Activated T-cell treated with anti-CD3 and anti-CD28 coated beads for 24 hours (primary cell): ENCODE data around the gene MAP3K13.
"Not testable (repeated sequence)": the region's sequence is repeated elsewhere in the genome, so short reads cannot be mapped to it uniquely, and the experiment has no call there.

Source experiments
- DNase-seq: peaks from one replicate; pipeline ENCODE4 v3.0.0-alpha.2; 2020; ENCODE audit warnings: low read depth

The MAP3K13 gene

DNA sequence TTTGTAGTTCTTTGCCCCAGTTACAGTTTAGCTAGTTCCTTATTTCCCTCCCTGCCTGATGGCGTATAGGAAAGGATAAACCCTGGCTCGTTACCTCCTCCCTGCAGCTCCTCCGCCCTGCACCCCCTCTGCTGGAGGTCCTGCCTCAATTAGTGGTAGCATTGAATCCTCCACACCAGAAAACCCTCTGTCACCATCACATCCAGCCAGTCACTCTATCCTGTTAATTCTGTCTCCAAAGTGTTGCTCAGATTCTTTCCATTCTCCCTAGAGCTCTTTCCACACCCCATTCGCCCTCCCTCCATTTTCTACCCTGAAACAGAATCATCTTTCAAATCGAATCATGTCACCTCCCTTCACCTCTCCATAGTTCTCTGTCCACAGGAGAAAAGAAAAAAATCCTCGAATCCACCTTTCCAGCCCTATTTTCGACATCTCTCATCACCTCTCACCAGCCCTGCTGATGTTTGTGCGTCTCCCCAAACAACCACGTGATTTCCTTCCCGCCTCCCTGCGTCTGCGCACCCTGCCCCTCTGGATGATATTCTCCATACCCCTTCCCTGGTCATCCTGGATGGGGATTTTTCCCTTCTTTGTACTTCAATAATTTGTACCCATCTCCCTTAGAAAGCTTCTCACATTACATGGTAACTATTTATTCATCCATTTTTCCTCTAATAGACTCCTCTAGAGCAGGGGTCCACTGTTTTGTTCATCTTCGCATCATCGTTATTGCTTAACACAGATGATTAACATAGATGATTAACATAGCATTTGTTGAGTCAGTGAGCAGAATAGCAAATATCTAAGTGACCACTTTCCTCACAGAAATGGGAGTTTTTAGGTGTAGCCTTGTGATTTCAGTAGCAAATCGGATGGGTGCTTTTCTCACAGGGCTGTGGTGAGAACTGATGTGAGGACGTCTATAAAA lies 37.1 kb downstream of the MAP3K13 start:
- no peak for DNase-seq

DNA sequence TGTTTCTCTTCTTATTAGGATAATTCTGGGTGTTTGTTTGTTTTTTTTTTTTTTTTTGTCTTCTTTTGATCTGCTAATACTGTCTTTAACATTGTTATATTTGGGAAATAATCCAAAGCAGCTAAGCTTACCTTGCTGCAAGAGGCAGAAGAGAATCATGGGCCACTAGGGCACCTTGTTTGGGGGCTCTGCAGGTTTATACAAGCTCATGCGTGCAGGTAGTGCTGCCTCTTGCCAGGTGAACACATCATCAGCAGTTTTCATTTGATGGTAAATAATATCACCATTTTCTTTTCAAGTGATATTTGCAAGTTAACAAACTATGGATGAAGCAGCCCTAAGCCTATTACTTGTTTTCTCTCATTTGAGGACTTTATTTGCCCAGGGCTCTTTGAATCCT lies 37.9 kb downstream of the MAP3K13 start:
- no peak for DNase-seq

DNA sequence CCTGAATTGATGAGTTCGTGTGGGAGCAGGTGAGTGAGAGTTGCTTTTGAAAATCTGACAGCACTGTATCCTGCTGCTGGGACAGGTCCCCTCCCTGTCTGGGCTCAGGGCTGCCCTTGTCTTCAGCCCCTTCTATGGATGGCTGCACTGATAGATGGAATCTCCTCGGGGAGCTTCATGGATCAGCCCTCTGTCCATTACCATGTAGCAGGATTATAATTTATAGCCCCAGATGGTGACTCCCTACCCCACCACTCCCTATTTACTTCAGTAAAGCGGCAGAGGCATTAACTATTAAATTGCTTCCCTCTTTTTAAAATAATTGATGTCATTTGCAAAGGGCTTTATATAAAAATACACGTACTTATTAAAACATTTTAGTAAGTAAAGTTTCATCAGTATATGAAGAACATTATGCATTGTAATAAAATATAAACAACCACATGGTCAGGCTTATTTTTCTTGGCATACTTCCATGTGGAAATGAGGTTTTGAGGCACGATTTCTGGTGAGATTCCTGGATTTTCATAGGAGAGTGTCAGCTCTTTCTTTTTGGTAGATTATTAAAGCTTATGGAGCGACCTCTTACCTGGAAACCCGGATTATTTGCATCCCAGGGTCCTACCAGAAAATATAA lies 38.5 kb downstream of the MAP3K13 start:
- DNase-seq: no peak

DNA sequence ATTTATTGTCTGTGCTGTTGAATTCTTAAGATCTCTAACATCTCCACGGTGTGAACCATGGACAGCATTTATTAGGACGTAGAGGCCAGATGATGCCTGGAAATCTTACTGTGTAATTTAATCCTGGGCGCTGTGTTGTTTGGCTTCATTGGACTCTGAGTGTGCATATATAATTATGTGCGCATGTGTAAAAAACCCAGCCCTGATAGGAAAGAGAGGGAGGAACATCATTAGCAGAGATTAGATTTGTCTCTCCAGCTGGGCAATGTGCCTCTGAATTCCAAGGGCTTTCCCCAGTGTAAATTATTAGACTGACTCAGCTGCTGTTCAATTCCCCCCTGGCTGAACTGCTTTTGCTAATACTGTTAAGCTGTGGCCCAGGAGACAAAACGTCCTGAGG lies 39.6 kb downstream of the MAP3K13 start:
- DNase-seq: no peak

DNA sequence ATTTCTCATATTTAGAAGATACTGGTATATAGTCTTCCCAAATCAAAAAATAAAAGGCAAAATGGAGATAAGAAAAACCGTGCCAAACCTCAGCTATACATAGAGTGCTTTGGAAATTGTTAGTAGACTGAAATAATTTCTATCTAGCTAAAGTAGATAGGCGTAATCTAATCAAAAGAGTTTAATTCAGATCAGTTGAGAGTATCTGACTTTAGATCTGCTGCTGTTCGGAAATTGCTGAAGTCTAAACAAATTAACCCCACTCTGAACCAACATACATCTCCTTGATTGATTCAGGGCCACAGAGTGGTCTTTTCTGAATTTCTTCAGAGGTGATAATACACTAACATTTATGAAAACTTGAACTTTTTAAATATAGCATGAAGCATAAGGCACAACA lies 40.1 kb downstream of the MAP3K13 start:
- no peak for DNase-seq

DNA sequence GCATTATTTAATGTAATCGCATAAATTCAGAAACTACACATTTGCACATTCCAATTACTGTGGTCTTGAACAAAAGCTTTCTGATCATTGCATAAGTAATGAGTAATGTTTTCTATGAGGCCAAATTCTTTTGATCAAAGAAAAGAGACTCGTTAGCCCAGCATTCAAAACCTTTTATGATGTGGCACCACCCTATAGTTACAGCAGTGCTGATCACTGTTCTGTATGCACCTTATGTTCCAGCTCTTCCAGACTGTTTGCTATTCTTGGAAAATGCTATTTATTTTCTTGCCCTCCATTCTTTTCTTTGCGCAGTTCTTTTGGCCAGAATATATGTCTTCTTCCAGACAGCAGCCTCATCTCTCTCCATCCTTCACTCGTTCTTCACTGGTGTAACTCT lies 42.3 kb downstream of the MAP3K13 start:
- DNase-seq: no peak

DNA sequence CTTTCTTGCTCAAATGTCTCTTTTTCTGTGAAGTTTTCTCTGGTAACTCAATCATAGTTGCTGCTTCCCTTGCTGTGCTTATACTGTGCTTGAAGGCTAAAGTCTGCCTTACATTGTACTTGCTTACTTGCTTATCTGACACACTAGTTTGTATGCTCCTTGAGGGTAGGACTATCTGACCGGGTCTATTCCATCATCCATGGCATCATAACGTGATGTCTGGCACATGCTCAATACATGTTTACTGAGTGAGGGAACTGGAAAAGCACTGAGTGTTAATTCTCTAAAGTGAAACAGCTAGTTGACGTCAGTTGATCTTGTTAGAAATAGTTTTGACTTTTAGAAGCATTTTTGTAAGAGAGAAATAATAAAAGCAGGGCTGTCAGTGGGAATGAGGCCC lies 42.7 kb downstream of the MAP3K13 start:
- DNase-seq: no peak

DNA sequence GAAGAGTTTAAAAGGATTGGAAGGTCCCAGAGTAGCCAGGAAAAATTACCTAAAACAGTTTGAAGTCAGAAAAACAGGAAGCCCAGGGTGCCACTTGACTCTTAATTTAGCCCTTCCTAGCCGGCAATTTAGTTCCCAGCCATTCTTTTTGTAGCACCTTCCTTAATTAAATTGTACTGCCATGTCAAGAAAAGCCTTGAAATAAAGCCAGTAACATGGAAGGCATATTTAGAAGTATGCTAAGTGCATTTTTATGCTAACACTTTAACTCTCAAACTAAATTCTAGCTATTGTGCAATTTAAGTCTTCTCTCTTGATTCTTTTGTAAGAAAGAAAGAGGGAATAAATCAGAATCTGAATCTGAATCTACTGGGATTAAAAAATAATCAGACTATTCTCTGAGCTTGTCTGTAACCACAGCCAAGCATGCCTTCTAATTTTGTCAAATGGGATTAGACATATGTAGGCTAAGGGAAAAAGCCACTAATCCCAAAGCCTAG lies 43.2 kb downstream of the MAP3K13 start:
- DNase-seq: no peak

DNA sequence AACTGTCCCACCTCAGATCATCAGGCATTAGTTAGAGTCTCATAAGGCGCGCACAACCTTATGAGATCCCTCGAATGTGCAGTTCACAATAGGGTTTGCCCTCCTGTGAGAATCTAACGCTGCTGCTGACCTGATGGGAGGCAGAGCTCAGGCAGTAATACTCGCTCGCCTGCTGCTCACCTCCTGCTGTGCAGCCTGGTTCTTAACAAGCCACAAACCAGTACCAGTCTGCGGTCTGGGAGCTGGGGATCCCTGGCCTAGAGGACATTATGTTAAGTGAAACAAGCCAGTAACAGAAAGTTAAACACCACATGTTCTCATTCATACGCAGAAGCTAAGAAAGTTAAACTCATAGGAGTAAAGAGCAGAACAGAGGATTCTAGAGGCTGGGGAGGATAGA lies 47.0 kb downstream of the MAP3K13 start:
- no peak for DNase-seq

DNA sequence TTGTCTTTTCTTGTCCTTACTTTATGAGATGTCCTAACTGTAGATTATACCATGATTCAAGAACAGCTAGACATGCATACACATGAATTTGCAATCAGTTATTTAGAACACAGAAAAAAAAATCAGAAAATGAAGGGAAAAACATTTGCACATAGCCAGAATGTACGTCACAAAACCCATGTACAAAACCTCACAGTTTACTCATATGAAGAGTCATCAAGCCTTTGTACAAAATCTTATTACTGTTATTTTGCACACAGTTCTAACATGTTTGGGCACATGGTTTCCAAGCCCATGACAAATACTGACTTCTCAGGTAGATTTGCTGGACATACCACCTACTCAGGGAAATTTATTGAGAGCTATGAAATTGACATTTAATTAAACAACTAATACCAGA lies 48.2 kb downstream of the MAP3K13 start:
- no peak for DNase-seq

DNA sequence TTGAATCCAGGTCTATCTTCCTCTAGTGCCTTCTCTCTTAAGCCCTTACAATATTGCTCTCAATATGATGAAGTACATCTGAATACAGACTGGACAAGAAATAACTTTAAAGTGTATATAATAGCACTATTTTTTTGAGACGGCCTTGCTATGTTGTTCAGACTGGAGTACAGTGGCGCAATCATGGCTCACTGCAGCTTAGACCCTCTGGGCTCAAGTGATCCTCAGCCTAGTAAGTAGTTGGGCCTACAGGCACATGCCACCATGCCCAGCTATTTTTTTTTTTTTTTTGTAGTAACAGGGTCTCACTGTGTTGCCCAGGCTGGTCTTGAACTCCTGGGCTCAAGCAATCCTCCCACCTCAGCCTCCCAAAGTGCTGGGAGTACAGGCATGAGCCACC lies 53.6 kb downstream of the MAP3K13 start:
- DNase-seq: no peak

DNA sequence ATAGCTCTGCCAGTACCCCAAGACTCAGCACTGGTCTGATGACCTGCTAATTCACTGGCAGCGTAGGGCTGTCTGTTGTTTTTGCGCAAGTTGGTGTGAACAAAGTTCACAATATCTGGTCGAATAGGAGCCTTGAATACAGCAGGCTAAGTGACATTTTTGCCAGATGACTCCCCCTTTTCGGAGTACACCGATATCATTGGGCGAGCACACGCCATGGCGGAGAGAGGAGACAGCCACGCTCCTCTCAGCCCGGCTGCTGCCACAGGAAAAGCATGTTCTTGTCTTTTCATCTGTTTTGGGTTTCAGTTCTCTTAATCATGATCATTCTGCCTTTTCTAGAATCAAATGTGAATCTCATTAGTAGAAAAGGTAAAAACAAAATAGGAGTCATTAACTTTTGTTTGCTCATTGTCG lies 55.6 kb downstream of the MAP3K13 start:
- not testable (repeated sequence) for DNase-seq

DNA sequence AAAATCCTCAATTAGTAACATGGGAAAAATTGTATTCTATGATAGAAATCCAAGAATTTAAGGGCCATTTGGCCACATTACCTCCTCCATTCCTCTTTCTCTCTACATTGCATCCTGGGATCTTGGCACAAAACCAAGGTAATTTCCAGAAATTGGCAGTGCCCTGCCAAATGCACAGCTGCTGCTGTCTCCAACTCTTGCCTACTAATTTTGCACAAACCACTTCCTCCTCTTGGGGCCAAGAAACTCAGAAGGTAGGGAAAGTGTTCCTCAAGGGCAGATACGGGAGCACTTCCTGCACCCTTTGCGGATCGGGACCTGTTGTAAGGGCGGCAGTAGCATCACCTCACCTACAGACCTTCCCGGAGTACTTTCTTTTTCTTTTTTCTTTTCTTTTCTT lies 57.8 kb downstream of the MAP3K13 start:
- DNase-seq: no peak

DNA sequence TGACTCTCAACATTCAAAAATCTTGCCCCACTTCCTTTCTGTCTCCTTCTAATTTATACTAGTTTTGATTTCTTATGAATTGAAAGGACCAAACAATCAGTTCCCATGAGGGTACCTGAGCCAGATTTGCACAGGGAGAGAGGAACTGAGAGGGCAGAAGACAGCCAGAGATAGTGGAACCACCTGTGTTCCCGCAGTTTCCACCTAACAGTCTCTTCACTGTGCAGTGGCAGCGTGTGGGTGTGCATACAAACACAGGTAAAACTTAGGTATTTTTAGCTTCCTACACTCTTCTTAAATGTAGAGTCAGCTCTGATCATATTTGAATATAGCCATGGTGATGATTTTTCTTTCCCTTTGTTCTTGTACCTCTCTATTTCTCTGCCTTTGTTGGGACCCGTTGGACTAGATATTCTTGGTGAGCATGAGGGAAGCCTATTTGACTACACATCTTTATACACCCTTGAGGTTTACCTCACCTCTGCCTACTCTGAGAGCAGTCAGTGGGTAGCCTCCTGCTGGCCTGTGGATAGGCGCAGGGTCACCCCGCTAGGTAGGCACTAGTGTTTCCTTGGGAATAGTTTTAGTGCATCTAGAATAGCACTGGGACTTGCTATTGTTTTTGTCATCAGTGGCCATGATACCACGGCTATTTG lies 58.8 kb downstream of the MAP3K13 start:
- no peak for DNase-seq

DNA sequence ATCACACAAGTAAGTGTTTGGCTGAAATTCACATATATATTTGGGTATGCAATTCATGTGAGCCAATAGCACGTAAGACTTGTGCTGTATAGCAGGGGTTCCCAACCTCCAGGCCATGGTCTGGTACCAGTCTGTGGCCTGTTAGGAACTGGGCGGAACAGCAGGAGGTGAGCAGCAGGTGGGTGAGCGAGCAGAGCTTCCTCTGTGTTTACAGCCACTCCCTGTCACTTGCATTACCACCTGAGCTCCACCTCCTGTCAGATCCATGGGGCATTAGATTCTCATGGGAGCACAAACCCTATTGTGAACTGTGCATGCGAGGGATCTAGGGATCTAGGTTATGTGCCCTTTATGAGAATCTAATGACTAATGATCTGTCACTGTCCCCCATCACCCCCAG lies 59.7 kb downstream of the MAP3K13 start:
- no peak for DNase-seq

DNA sequence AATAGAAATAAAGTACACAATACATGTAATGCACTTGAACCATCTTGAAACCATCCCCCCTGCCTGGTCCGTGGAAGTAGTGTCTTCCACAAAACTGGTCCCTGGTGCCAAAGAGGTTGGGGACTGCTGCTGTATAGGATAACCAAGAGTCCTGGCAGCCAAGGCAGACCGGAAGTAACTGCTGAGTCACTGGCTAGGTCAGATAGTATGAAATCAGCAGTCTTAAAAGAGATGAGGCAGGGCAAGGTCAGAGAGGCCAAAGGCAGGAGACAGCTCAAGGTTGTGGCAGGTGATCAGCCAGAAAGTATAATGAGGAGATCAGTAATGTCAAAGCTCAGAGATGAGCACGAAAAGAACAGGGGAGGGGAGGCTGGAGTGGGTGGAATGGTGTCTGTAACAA lies 60.2 kb downstream of the MAP3K13 start:
- no peak for DNase-seq

DNA sequence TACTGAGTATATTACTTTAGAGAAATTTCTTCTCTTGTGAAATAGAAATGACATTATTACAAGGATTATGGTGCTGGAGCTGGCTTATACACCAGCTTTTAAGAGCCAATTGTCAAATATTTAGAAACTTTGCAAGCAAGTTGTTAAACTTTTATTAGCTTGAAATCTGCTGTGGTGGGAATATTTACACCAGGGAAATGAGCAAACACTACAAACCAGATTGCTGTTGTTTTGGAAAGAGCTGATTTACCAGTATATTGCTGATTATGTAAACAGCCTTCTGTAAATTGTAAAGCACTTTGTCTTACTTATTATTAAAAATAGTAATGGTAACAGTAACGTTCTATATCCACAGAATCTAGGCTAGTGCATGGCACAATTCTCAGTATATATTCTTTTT lies 61.5 kb downstream of the MAP3K13 start:
- DNase-seq: no peak

DNA sequence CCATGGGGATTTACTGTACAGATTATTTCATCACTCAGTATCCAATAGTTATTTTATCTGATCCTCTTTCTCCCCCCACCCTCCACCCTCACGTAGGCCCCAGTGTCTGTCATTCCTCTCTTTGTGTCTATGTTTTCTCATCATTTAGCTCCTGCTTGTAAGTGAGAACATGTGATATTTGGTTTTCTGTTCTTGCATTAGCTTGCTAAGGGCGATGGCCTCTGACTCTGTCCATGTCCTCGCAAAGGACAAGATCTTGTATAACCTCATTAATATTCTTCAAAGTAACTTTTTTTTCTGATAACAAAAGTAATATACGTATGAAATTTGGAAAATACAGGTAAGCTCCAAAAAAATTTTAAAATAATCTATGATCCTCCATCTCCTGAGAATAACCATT lies 67.4 kb downstream of the MAP3K13 start:
- DNase-seq: no peak

DNA sequence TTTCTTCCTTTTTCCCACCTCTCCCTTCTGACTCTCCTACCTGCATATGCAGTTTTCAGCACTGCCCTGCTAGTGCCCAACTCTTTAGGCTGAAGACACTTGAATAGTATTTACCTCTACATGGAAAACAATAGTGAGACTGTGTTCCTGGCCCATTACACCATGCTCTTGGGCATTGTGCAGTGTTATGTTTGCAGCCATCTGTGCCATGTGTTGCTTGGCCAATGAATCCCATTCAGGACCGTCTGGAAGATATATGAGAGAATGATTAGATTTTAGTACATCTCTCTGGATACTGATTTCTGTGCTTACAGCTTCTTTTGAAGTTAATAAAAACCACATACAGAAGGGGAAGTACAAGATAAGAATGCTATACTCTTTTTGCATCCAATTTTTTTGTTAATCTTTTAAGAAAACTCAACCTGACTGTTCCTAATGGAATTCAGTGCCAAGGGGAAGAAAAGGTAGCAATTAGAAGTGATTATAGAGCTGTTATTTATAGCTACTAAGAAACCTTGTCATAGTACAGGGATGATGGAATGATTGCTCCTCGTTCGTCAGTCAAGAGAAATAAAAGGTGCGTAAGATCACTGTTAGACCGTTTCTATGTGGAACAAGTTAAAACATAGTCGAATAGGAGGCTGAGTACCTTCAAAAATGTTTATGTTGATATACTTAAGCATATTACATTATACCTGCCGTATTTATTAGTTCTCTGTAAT lies 77.0 kb downstream of the MAP3K13 start:
- DNase-seq: no peak

DNA sequence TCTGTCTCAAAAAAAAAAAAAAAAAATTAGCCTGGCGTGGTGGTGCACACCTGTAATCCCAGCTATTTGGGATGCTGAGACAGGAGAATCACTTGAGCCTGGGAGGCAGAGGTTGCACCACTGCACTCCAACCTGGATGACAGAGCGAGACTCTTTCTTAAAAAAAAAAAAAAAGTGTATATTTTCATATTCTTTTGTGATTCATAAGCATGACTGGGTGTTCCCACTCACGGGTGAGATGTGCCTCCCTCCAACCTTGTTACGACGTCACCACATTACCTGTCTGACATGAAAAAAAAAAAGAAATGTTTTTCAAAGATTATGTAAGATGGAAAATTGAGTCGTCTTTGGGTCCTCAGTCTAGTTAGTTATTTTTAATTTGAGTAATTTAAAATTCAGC lies 79.1 kb downstream of the MAP3K13 start:
- no peak for DNase-seq

DNA sequence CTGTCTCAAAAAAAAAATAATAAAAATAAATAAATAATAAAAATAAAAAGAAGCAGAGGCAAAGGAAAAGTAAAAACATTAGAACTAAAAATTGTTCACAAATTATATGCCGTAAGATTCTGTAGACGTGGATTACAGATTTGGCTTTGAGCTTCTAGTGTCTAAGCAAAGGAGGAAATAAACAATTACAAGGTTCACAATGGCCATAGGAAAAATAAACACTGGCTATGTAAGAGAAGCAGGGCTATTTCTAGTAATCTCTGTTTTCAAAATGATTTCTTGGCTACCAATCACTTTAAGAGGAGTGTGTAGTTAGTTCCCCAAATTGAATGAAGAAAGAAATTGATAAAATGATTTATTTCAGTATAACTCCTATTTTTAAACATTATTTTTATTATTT lies 81.4 kb downstream of the MAP3K13 start:
- DNase-seq: no peak

DNA sequence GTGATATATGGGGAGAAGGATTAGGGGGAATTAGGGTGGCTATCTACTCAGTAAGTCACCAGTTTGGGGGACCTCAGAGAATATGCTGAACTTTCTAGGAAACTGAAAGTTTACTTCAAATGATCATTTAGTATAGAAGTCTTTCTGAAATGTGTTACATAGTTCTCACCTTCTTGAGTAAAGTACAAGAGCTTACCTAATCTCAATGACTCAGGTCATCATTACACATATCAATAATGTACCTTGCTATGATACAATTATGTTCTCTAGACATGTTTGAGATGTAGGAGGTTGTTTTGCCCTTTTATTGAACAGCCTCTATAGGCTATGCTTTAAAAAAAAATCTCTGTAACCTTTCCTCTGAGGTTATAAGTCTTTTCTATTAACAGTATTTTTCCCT lies 85.2 kb downstream of the MAP3K13 start:
- no peak for DNase-seq
